Activated CD8-positive, alpha-beta T cell treated with anti-CD3 and anti-CD28 coated beads for 36 hours (primary cell): ENCODE data around the gene DHX35. TPM values are rescaled to one million over a fixed set of nuclear protein-coding genes. Genes with fewer than 3 reads are reported as not detected.

ENCODE experiments used
- ATAC-seq: fragments of 200-7000 bp; cut with Tn5 transposase; one replicate; pipeline ENCODE4 v1.10.0; 2021; ENCODE audit warnings: mild to moderate bottlenecking, moderate library complexity
- CTCF ChIA-PET: fragments of 350-600 bp; sonication (Branson Sonifier 250); formaldehyde crosslinking; loops from one replicate; lab custom pipeline; 2021; ENCODE audit warnings: antibody characterized with exemption; lab: Charles Lee
- POLR2A ChIA-PET: fragments of 350-600 bp; sonication (Branson Sonifier 250); formaldehyde crosslinking; loops from one replicate; lab custom pipeline; 2021; ENCODE audit warnings: antibody characterized with exemption; lab: Charles Lee
- DNase-seq: peaks from one replicate; pipeline ENCODE4 v3.0.0-alpha.2; 2020
- H3K27ac Mint-ChIP-seq: one replicate; pipeline ENCODE4 v1.8.0; 2021; ENCODE audit warnings: mild to moderate bottlenecking, mixed read lengths
- H3K27me3 Mint-ChIP-seq: one replicate; pipeline ENCODE4 v1.8.0; 2021; ENCODE audit warnings: mixed read lengths
- H3K36me3 Mint-ChIP-seq: one replicate; pipeline ENCODE4 v1.8.0; 2021; ENCODE audit warnings: low read depth, mixed read lengths
- H3K4me1 Mint-ChIP-seq: one replicate; pipeline ENCODE4 v1.8.0; 2021; ENCODE audit warnings: low read depth, mixed read lengths
- H3K4me3 Mint-ChIP-seq: one replicate; pipeline ENCODE4 v1.8.0; 2021; ENCODE audit warnings: mild to moderate bottlenecking, moderate library complexity, mixed read lengths
- H3K9me3 Mint-ChIP-seq: one replicate; pipeline ENCODE4 v1.8.0; 2021; ENCODE audit warnings: mixed read lengths
- intact Hi-C: fragments of 100-400 bp; cut with micrococcal nuclease; formaldehyde crosslinking; loops from one replicate; pipeline ENCODE4 v1.10.0; 2022
- total RNA-seq, 2 experiments: library from RNA; stranded (reverse); gene quantifications; one replicate each; pipeline ENCODE4 v1.2.3, GENCODE V29; 2021
- TF ChIP-seq, protein P1 (sequence below): fragments of 200-600 bp; IDR thresholded peaks from one replicate; pipeline ENCODE4 v1.8.0; 2022; ENCODE audit warnings: antibody characterized with exemption, mild to moderate bottlenecking

The DHX35 gene
- total RNA-seq, 2 experiments from 2014 or later, result 12.2 to 12.6 TPM

DNA sequence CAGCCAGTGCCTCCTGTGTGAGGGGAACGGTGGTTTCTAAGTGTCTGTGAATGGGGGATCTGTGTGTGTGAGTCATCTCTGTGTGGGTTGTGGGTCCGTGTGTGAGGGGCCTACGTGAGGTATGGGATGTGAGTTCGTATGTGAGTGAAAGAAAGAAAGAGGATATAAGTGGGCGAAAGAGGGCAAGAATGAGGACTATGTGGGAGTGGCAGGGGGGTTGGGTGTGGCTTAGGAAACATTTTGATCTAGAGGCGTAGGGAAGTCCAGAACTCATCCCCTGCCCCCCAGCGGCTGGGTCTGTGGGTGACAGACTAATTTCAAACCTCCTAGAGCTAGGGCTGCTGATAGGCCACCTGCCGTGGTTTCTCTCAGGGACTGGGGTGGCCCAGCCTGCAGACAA lies 35.5 kb downstream of the DHX35 start:
- ChIA-PET POLR2A (interaction anchor here (0.8 to 1.7 kb wide), 8 partner anchors 16 to 71 kb away, joined by 3 to 5 read pairs (median 4); partner anchors contain the start of genes DHX35 and FAM83D), CTCF (interaction anchor here (0.9 to 4.9 kb wide), 12 partner anchors 10 to 191 kb away, joined by 3 to 24 read pairs (median 4); partner anchors contain the start of genes DHX35 and FAM83D)
- Mint-ChIP-seq H3K27me3 (no peaks in the 10 kb centered on the region), H3K27ac (peak overlapping the region; percentile 77), H3K9me3 (no peaks in the 10 kb centered on the region), H3K36me3 (peaks cover 46% of the 10 kb centered on the region), H3K4me1 (peaks cover 35% of the 10 kb centered on the region), H3K4me3 (peak overlapping the region; percentile 44)
- TF ChIP-seq, protein P1, sequence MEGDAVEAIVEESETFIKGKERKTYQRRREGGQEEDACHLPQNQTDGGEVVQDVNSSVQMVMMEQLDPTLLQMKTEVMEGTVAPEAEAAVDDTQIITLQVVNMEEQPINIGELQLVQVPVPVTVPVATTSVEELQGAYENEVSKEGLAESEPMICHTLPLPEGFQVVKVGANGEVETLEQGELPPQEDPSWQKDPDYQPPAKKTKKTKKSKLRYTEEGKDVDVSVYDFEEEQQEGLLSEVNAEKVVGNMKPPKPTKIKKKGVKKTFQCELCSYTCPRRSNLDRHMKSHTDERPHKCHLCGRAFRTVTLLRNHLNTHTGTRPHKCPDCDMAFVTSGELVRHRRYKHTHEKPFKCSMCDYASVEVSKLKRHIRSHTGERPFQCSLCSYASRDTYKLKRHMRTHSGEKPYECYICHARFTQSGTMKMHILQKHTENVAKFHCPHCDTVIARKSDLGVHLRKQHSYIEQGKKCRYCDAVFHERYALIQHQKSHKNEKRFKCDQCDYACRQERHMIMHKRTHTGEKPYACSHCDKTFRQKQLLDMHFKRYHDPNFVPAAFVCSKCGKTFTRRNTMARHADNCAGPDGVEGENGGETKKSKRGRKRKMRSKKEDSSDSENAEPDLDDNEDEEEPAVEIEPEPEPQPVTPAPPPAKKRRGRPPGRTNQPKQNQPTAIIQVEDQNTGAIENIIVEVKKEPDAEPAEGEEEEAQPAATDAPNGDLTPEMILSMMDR, result peak; percentile 49
- DNase-seq (peak; percentile 96), ATAC-seq (peak; percentile 94)
- intact Hi-C loops, result loop anchor here (1.0 kb wide), 1 partner anchor 22 kb away; no protein-coding TSS in a partner anchor

DNA sequence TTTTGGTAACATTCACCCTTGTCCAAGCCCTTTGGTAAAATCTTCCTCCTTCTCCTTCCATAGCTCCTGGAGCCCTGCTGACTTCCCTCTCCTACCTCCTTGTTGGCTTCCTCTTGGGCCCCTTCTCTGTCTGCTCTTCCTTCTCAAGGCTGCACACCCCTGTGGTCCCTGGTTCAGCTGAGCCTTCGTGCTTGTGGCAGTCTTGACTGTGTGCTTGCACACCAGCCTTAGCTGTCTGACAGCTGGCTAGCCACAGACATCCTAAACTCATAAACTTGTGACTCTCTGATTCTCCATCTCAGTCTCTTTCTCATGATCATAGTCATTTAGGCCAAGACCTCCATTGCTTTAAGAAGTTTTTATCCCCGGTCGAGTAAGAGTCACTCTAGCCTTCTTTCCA lies 37.1 kb downstream of the DHX35 start:
- ATAC-seq (no peak), DNase-seq (peak; percentile 11)
- TF ChIP-seq, protein P1, result no peak
- Mint-ChIP-seq H3K4me3 (no peak overlapping the region), H3K27ac (peak overlapping the region; percentile 53), H3K9me3 (no peaks in the 10 kb centered on the region), H3K4me1 (peaks cover 38% of the 10 kb centered on the region), H3K36me3 (peaks cover 58% of the 10 kb centered on the region), H3K27me3 (no peaks in the 10 kb centered on the region)
- ChIA-PET POLR2A (interaction anchor here (0.6 to 1.3 kb wide), 2 partner anchors 37 to 1698 kb away, joined by 3 to 4 read pairs; partner anchors contain the start of gene DHX35), CTCF (interaction anchor here (0.9 to 3.2 kb wide), 6 partner anchors 11 to 70 kb away, joined by 3 to 22 read pairs (median 7); partner anchors contain the start of gene DHX35)
- intact Hi-C loops, result no loop called here

DNA sequence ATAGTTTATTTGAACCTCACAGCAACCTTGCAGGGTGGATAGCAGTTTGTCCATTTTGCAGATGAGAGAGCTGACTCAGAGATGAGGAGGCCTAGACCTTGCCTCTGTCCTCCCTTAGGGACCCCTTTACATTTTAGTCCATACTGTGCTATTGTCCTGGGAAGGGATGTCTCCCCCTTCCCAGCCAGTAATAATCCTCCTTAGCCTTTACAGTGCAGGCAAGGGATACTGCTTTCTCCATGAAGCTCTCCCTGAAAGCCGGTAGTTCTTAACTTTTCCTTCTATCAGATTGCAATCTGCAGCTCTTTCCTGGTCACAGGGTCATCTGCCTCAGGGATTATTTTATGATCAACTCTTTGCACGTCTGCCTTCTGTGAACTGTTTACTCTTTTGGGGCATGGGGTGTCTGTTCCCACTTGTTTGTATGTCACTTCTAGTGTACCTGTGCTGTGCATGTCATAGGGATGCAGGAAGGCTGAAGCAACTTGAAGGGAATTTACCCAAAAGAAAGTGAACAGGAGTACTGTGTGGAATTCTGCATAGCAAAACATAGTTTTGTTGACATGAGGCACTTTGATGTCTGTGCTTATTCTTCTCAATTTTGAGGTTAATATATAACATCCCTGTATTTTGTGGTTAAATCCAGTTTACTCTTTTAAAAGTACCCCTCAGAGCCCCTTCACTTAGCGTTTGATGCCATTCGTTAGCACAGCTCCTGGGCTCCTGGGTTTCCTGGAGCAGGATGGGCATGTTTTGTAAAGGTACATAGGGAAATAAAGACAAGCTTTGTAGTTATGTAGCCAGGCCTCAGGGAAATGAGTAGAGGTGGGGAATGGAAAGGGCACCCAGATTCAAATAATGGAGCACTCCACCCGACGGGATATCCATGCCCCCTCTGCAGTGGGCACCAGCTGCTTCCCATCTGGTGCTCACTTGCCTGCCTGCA lies 38.1 kb downstream of the DHX35 start:
- ATAC-seq, result no peak
- no peaks in the 10 kb centered on the region for H3K27me3 Mint-ChIP-seq
- no peaks in the 10 kb centered on the region for H3K9me3 Mint-ChIP-seq
- no peak overlapping the region for H3K27ac Mint-ChIP-seq
- TF ChIP-seq, protein P1, result no peak
- DNase-seq, result no peak
- CTCF ChIA-PET, result interaction anchor here (1.1 to 3.0 kb wide), 4 partner anchors 10 to 49 kb away, joined by 4 to 13 read pairs (median 7); no protein-coding TSS in a partner anchor
- intact Hi-C loops, result no loop called here
- H3K36me3 Mint-ChIP-seq, result peaks cover 62% of the 10 kb centered on the region
- H3K4me3 Mint-ChIP-seq, result no peak overlapping the region
- H3K4me1 Mint-ChIP-seq, result peaks cover 43% of the 10 kb centered on the region
- POLR2A ChIA-PET, result interaction anchor here (1.3 kb wide), 1 partner anchor 38 kb away, joined by 4 read pairs; the partner anchor contains the start of gene DHX35

DNA sequence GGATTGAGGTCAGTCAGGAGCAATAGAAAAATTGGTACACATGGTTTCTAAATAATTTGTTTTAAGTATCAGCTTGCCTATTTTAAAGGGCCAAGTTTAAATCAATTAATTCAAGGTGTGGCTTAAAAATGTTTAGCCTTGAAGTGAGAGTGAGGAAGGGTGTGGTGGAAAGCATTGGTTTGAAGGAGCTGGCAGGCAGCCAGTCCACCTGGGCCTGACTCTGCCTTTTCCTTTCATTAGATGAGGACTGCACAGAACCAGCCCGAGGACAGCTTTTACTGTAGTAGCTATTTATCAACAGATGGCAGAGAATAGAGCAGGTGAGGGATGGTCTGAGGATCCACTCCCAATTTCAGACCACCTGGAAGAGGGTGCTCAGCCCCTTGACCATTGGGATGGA lies 42.4 kb downstream of the DHX35 start:
- H3K27me3 Mint-ChIP-seq, result no peaks in the 10 kb centered on the region
- peaks cover 61% of the 10 kb centered on the region for H3K36me3 Mint-ChIP-seq
- peak overlapping the region; percentile 13 for H3K27ac Mint-ChIP-seq
- CTCF ChIA-PET, result interaction anchor here (1.2 kb wide), 1 partner anchor 9 kb away, joined by 7 read pairs; no protein-coding TSS in a partner anchor
- TF ChIP-seq, protein P1, result no peak
- DNase-seq, result peak; percentile 16
- H3K4me3 Mint-ChIP-seq, result no peak overlapping the region
- ATAC-seq, result no peak
- H3K4me1 Mint-ChIP-seq, result peaks cover 23% of the 10 kb centered on the region
- H3K9me3 Mint-ChIP-seq, result no peaks in the 10 kb centered on the region
- POLR2A ChIA-PET, result interaction anchor here (1.0 kb wide), 1 partner anchor 12 kb away, joined by 3 read pairs; no protein-coding TSS in a partner anchor
- intact Hi-C loops, result no loop called here
